NOMO-1 treated with DMSO at 0.1 percent for 48 hours (cell line): ENCODE data around the gene NEK7.
"Not testable (repeated sequence)": the region's sequence is repeated elsewhere in the genome, so short reads cannot be mapped to it uniquely, and the experiment has no call there.

Source experiments
- DNase-seq: peaks from one replicate; lab custom pipeline; 2025; ENCODE audit not compliant: unreplicated experiment; lab: John Stamatoyannopoulos, UW

The NEK7 gene

GRCh38 chr1:198168227-198168626 lies 11.4 kb downstream of the NEK7 start:
- no peak for DNase-seq

DNA sequence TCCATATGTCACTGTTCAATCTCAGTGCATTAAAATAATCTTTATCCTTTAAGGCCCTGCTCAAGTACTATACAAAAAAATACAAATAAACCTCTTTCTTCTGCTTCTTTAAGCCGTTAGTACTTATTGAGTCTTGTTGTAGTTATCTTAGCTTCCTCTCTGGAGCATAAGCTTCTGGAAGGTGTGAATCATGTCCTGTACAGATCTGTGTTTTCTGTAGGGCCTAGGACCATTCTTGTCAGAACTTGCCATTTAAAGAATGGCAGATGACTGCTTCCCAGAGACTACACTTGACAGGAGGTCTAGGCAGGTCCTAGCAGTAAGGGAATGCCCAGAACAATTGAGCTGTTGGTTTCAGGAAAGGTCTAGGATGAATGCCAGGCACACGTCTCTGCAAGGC lies 12.9 kb downstream of the NEK7 start:
- no peak for DNase-seq

DNA sequence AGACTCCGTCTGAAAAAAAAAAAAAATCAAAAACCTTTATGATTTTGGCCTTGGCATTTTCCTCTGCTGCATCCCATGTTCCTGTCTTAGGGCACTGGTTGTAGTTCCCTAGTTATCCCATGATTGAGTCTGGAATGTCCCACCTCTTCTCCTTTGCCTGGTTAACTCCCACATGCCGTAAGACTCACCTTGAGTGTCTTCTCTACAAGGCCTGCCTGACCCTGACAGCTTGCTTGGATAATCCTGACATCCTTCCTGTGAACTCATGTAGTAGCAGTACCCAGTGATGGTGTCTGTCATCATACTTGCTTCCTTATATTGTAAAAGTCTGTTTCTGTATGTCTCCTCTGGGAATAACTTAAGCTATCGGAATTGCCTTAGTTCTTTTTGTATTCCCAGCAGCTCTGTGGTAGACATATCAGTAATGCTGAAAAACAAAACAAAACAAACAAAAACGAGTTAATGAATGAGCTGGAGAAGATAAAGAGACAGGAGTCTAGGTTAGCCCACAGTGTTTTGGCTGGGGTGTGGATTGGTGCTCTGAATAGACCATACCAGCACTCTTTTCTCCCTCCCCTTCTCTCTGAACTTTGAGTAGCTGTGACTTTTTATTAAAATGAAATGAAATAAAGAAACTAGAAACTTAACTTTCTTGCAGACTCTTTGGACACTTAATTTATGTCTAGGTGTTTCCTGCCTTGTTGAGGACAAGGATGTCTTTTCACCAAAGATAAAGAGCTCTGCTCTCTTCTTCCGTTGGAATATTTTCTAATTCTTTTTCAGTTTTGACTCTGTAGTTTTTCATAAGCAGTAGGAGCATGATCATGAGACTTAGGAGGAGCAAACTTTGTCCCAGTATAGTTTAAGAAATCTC lies 15.1 kb downstream of the NEK7 start:
- no peak for DNase-seq

DNA sequence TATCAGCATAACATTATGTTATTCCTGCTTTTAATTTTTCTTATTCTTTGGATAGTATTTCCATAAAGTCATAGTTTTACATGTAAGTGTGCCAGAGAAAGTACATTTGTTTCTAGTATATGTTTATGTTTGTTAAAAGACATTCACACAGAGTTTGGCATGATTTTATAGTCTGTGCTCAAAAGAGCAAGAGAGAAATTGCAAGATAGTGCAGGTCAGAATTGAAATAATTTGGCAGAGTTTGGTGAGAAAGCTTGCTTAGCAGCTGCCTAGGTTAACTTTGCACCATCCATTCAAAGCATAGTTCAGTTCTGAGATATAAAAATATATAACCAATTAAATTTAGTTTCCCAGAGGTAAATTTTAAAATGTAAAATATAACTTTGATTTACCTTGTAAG lies 17.0 kb downstream of the NEK7 start:
- DNase-seq = no peak

DNA sequence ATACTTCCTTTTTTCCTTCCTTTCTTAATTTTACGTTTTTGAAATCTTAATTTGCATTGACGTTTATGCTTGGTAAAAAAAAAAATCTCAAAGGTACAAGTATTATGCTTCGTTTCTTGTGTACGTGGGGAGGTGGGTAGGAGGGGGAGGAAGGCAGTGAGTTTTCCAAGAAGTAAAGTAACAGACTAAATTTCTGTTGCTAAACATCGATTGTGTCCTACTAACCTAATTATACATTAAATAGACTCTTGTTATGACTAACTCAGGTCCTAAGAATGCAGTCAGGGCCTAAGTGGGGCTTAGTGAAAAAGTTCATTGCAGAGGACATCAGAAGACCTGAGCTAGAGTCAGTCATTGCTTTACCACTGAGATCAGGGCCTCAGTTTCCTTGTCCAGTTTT lies 17.5 kb downstream of the NEK7 start:
- peak; percentile 17 for DNase-seq

GRCh38 chr1:198175423-198176170 lies 18.8 kb downstream of the NEK7 start:
- DNase-seq = no peak

- no peak for DNase-seq
Observed at GRCh38 chr1:198176179-198176578, 19.4 kb downstream of the NEK7 start.

GRCh38 chr1:198177546-198177945 lies 20.7 kb downstream of the NEK7 start:
- DNase-seq = no peak

- no peak for DNase-seq
Observed at GRCh38 chr1:198178615-198179014, 21.8 kb downstream of the NEK7 start.

GRCh38 chr1:198179556-198179981 lies 22.8 kb downstream of the NEK7 start:
- DNase-seq = peak; percentile 19

- DNase-seq = no peak
Observed at GRCh38 chr1:198183605-198184004, 26.8 kb downstream of the NEK7 start.

GRCh38 chr1:198184516-198184915 lies 27.7 kb downstream of the NEK7 start:
- no peak for DNase-seq

- no peak for DNase-seq
Observed at GRCh38 chr1:198185146-198185545, 28.3 kb downstream of the NEK7 start.

DNA sequence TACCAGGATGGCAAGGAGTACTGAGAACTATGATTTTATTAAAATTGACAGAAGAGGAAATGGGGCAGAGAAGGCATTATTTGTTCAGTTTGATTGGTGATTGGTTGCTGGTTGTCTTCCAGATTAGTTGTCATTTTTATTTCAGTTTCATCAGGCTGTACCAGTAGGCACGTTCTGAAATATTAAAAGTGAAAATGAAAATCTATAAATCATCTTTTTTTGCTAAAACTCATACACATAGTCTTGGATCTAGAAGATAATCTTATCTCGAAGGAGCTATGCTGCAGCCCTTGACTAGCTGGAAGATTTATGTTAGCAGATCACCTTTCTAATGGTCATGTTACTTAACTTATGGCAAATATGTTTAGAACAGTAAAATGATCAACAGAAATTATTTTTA lies 29.0 kb downstream of the NEK7 start:
- no peak for DNase-seq

DNA sequence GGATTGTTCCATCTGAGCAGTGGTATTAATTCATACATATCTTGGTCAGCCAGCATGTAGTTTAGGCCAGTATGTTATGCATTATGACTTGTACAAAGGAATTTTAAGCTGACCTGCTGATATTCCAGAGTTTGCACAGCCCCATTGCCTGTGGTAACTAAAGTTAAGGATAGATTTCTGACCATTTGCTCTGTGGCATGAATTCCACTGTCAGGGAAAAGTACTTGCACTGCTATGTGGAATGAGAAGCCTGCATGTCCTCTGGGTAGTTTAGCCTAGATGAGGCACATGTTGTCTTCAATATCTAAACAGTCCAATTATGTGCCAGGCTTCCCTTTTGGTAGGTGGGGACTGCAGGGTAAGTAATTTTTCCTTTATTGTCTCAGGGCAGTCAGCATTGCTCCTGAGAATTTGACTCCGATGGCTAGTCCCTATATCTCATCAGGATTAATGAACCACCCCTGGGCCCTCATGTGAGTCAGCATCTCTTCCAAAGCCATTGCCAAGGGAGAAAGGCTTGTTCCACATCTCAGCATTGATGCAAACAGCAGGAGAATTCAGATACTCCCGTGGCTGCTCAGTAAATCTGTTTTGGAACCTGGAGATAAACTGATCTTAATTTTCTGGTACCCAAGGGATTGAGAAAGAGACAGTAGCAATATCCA lies 30.2 kb downstream of the NEK7 start:
- no peak for DNase-seq

DNA sequence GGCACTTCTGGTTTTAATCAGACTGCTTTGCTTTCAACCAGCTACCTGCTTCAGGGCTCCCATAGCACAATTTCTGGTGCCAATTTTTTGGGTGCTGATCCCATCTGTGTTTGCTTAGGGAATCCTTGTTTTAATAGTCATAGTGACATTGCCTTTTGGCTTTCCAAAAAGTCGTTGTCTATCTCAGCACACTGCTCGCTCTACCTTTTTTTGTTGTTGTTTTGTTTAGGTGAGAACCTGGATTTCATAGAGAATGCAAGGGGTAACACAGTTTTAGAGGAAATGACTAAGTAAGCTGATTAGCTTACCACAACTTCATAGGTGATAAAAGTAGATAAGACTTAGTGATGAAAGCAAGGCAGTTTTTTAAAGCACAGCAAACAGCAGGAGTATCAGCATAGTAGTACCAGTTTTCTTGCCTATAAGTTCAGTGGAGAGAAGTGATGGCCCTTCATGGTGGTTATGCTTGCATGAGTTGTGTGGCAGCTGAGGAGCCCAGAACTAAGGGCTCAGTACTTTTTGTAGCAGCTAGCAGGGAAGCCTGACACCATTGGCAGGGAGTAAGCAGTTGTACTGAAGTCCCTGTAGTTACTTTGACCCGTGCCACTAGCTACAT lies 31.3 kb downstream of the NEK7 start:
- DNase-seq = no peak

DNA sequence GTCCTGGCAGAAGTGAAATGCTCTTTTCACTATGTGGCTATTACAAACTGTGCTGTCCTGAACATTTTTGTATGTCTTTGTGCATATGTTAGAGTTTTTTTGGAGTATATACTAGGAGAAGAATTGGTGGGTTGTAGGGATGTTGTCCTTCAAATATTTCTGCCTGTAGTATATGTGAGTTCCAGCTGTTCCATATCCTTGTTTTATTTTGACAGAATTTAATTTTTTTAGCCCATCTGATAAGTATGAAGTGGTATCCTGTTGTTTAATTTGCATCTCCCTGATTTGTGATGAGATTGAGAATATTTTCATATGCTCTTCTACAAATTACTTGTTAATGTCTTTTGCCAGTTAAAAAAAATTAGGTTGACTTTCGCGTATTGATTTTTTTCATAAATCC lies 34.3 kb downstream of the NEK7 start:
- no peak for DNase-seq

- not testable (repeated sequence) for DNase-seq
Observed at GRCh38 chr1:198193871-198194270, 37.1 kb downstream of the NEK7 start.

- no peak for DNase-seq
Observed at GRCh38 chr1:198196630-198197029, 39.8 kb downstream of the NEK7 start.

DNA sequence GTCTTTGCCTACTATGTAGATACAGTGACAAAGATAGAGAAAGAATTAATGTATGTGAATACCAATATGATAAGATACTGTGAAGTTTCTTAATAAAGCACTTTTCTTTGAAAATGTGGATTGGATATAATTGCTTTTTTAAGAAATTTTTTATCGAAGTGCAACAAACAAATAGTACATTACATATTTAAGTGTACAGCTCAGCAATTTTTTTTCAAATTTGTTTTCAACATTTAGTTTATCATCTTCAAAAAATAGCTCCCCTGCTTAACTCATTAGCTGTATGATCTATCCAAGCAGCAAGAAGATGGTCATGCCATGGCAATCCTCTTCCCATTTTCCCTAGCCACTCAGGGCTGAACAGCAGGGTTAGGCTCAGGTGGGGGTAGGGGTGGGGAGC lies 40.5 kb downstream of the NEK7 start:
- DNase-seq = no peak

- no peak for DNase-seq
Observed at GRCh38 chr1:198199105-198199504, 42.3 kb downstream of the NEK7 start.
